Activated naive CD8-positive, alpha-beta T cell treated with anti-CD3 and anti-CD28 coated beads, Interleukin-2, amount 10 ng/mL, durations not matched to agents 7 days and 5 days (primary cell): ENCODE data around the gene FRG2C. TPM values are rescaled to one million over a fixed set of nuclear protein-coding genes. Genes with fewer than 3 reads are reported as not detected.
A peak's percentile ranks its signal among the peaks of the same experiment; 100 is the strongest.
"Not testable (repeated sequence)": the region's sequence is repeated elsewhere in the genome, so short reads cannot be mapped to it uniquely, and the experiment has no call there.

ENCODE experiments used
- ATAC-seq: fragments of 150-1000 bp; cut with Tn5 transposase; one replicate; pipeline ENCODE4 v1.10.0; 2021; ENCODE audit warnings: low read depth, moderate library complexity
- POLR2A ChIA-PET: fragments of 350-600 bp; sonication (Branson Sonifier 250); formaldehyde crosslinking; loops from one replicate; lab custom pipeline; 2021; ENCODE audit warnings: antibody characterized with exemption; lab: Charles Lee
- DNase-seq: peaks from one replicate; pipeline ENCODE4 v3.0.0; 2021
- H3K27ac Mint-ChIP-seq: one replicate; pipeline ENCODE4 v1.8.0; 2022; ENCODE audit warnings: mild to moderate bottlenecking, mixed read lengths
- H3K27me3 Mint-ChIP-seq: one replicate; pipeline ENCODE4 v1.8.0; 2022; ENCODE audit warnings: mild to moderate bottlenecking, moderate library complexity, mixed read lengths
- H3K36me3 Mint-ChIP-seq: one replicate; pipeline ENCODE4 v1.8.0; 2021; ENCODE audit warnings: mild to moderate bottlenecking, mixed read lengths
- H3K4me1 Mint-ChIP-seq: one replicate; pipeline ENCODE4 v1.8.0; 2021; ENCODE audit warnings: mixed read lengths
- H3K4me3 Mint-ChIP-seq: one replicate; pipeline ENCODE4 v1.8.0; 2022; ENCODE audit warnings: mild to moderate bottlenecking, moderate library complexity, mixed read lengths
- H3K9me3 Mint-ChIP-seq: one replicate; pipeline ENCODE4 v1.8.0; 2021; ENCODE audit warnings: mixed read lengths
- total RNA-seq, 2 experiments: library from RNA; stranded (reverse); gene quantifications; one replicate each; pipeline ENCODE4 v1.2.3, GENCODE V29; 2021

FRG2C gene
- not detected for total RNA-seq

GRCh38 chr3:75664028-75664427 is at the start of gene FRG2C:
Gene FRG2C, plus strand, starts transcription at chr3:75664328. Its CDS starts 52 bp downstream, at chr3:75664380.
- H3K36me3 Mint-ChIP-seq, H3K27ac Mint-ChIP-seq, POLR2A ChIA-PET, H3K4me1 Mint-ChIP-seq, ATAC-seq, H3K4me3 Mint-ChIP-seq, DNase-seq: not testable (repeated sequence)
- H3K9me3 Mint-ChIP-seq, result peaks cover 13% of the 10 kb centered on the region
- peaks cover 25% of the 10 kb centered on the region for H3K27me3 Mint-ChIP-seq

- DNase-seq, POLR2A ChIA-PET, H3K27ac Mint-ChIP-seq, H3K9me3 Mint-ChIP-seq, ATAC-seq, H3K4me3 Mint-ChIP-seq, H3K4me1 Mint-ChIP-seq, H3K36me3 Mint-ChIP-seq: not testable (repeated sequence)
- H3K27me3 Mint-ChIP-seq, result peaks cover 13% of the 10 kb centered on the region
Measured at GRCh38 chr3:75618666-75619305, 45.3 kb upstream of the FRG2C start.

- DNase-seq, ATAC-seq, H3K9me3 Mint-ChIP-seq, H3K27ac Mint-ChIP-seq, H3K36me3 Mint-ChIP-seq, H3K4me1 Mint-ChIP-seq, POLR2A ChIA-PET, H3K4me3 Mint-ChIP-seq: not testable (repeated sequence)
- peaks cover 13% of the 10 kb centered on the region for H3K27me3 Mint-ChIP-seq
Measured at GRCh38 chr3:75619481-75620031, 44.6 kb upstream of the FRG2C start.

- H3K4me1 Mint-ChIP-seq, H3K9me3 Mint-ChIP-seq, ATAC-seq, H3K4me3 Mint-ChIP-seq, H3K27ac Mint-ChIP-seq, H3K36me3 Mint-ChIP-seq, DNase-seq, POLR2A ChIA-PET: not testable (repeated sequence)
- peaks cover 13% of the 10 kb centered on the region for H3K27me3 Mint-ChIP-seq
Measured at GRCh38 chr3:75621772-75622171, 42.4 kb upstream of the FRG2C start.

- H3K27me3 Mint-ChIP-seq, result not testable (repeated sequence)
Measured at GRCh38 chr3:75623656-75624055, 40.5 kb upstream of the FRG2C start.

DNA sequence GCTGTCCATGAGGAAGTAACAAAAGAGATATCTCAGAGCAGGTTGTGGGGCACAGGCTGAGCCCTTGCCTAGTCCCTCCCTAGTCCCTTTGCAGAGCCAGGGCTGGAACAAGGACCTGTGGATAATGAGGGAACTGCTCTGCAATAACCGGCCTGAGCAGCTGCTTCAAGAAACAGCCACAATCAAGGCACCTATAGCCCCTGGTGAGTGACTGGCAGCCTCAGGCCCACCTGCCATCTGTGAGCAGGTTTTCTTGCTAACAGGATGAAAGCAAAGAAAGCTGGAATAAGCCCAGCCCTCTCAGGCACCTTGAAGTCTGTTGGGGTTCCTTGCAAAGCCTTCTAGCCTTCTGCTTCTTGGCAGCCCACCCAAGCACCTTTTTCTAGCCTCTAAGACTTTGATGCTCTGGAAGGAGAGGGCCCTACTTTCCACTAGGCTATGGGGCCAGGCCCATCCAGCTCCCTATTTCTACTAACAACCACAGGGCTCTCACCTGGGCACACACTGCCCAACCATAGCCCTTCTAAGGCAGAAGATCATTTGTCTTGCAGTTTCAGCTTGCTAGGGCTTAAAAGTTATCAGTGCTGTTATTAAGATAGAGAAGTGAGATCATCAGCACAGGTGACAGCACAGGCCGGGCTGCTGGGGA is 33.1 kb upstream of the FRG2C start:
- H3K27ac Mint-ChIP-seq, DNase-seq, ATAC-seq, H3K9me3 Mint-ChIP-seq, H3K27me3 Mint-ChIP-seq, H3K4me1 Mint-ChIP-seq, H3K36me3 Mint-ChIP-seq, POLR2A ChIA-PET, H3K4me3 Mint-ChIP-seq: not testable (repeated sequence)

More at GRCh38 chr3:75623656-75624055, 40.5 kb upstream of the FRG2C start:
- H3K36me3 Mint-ChIP-seq, H3K27ac Mint-ChIP-seq, POLR2A ChIA-PET, H3K4me1 Mint-ChIP-seq, H3K4me3 Mint-ChIP-seq, ATAC-seq, H3K9me3 Mint-ChIP-seq, DNase-seq: not testable (repeated sequence)

- DNase-seq (no peak), ATAC-seq (no peak)
- H3K36me3 Mint-ChIP-seq, result no peaks in the 10 kb centered on the region
- no peaks in the 10 kb centered on the region for H3K4me1 Mint-ChIP-seq
- no peak overlapping the region for H3K4me3 Mint-ChIP-seq
- H3K27me3 Mint-ChIP-seq, result peaks cover 3% of the 10 kb centered on the region
- H3K9me3 Mint-ChIP-seq, result no peaks in the 10 kb centered on the region
- POLR2A ChIA-PET, result no interaction called here
- H3K27ac Mint-ChIP-seq, result no peak overlapping the region
Measured at GRCh38 chr3:75631541-75631940, 32.6 kb upstream of the FRG2C start.

DNA sequence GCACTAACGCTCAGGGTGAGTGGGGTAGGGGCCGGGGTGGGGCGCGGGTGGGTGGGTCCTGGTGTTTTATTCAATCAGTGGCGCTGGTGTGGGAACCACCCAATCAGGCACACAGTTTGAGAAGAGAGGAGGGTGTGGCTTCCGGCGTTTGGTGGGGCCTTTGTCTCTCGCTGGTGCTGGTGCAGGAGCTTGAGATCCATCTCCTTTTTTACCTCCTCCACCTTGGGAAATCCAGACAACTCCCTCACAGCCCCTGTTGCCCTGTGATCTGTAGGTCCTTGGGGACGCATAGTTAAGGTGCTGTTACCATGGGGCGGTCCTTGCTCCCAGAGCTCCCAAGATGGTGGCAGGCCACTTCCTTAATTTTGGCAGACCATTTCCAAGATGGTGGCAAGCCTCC is 25.2 kb upstream of the FRG2C start:
- ATAC-seq, POLR2A ChIA-PET, H3K4me1 Mint-ChIP-seq, H3K4me3 Mint-ChIP-seq, DNase-seq, H3K9me3 Mint-ChIP-seq, H3K36me3 Mint-ChIP-seq, H3K27ac Mint-ChIP-seq, H3K27me3 Mint-ChIP-seq: not testable (repeated sequence)

GRCh38 chr3:75641107-75641517 is 23.0 kb upstream of the FRG2C start:
- H3K27ac Mint-ChIP-seq, result not testable (repeated sequence)

GRCh38 chr3:75643031-75643800 is 20.9 kb upstream of the FRG2C start:
- H3K4me1 Mint-ChIP-seq, H3K27me3 Mint-ChIP-seq, H3K36me3 Mint-ChIP-seq, ATAC-seq, H3K9me3 Mint-ChIP-seq, DNase-seq, POLR2A ChIA-PET, H3K27ac Mint-ChIP-seq: not testable (repeated sequence)
- H3K4me3 Mint-ChIP-seq, result peak overlapping the region; percentile 58

More at GRCh38 chr3:75641107-75641517, 23.0 kb upstream of the FRG2C start:
- peak overlapping the region; percentile 76 for H3K4me3 Mint-ChIP-seq
- H3K9me3 Mint-ChIP-seq, H3K4me1 Mint-ChIP-seq, H3K36me3 Mint-ChIP-seq, DNase-seq, H3K27me3 Mint-ChIP-seq, POLR2A ChIA-PET, ATAC-seq: not testable (repeated sequence)

- ATAC-seq, POLR2A ChIA-PET, H3K4me1 Mint-ChIP-seq, H3K27me3 Mint-ChIP-seq, H3K36me3 Mint-ChIP-seq, H3K4me3 Mint-ChIP-seq, H3K9me3 Mint-ChIP-seq, DNase-seq, H3K27ac Mint-ChIP-seq: not testable (repeated sequence)
Measured at GRCh38 chr3:75645548-75645947, 18.6 kb upstream of the FRG2C start.

- Mint-ChIP-seq H3K36me3 (no peaks in the 10 kb centered on the region), H3K27me3 (peaks cover 7% of the 10 kb centered on the region), H3K4me3 (no peak overlapping the region), H3K9me3 (no peaks in the 10 kb centered on the region), H3K27ac (no peak overlapping the region), H3K4me1 (no peaks in the 10 kb centered on the region)
- POLR2A ChIA-PET, result no interaction called here
- DNase-seq (no peak), ATAC-seq (no peak)
Measured at GRCh38 chr3:75650191-75650590, 13.9 kb upstream of the FRG2C start.

- ATAC-seq, H3K9me3 Mint-ChIP-seq, H3K36me3 Mint-ChIP-seq, H3K4me1 Mint-ChIP-seq, POLR2A ChIA-PET, H3K4me3 Mint-ChIP-seq, H3K27ac Mint-ChIP-seq, DNase-seq: not testable (repeated sequence)
- H3K27me3 Mint-ChIP-seq, result peaks cover 42% of the 10 kb centered on the region
Measured at GRCh38 chr3:75655101-75655904, 8.8 kb upstream of the FRG2C start.
